ENCODE measurements around the gene NAP1L4. TPM values are rescaled to one million over a fixed set of nuclear protein-coding genes. Genes with fewer than 3 reads are reported as not detected.

NAP1L4 gene
- total and polyA plus RNA-seq, 2 of the 8 experiments (the other 6 are each of a cell fraction or from before 2014, with no cell fraction given), result 75.8 to 194 TPM

GRCh38 chr11:3035333-3035732 lies 43.2 kb upstream of the NAP1L4 start:
- H2BK20ac ChIP-seq (ENCODE audit: low read length), result no peak overlapping the region
- no peak overlapping the region for H2BK15ac ChIP-seq (ENCODE audit: low read length)
- H4K5ac ChIP-seq (ENCODE audit: insufficient read length, low read depth, low read length), result no peak overlapping the region
- no peak overlapping the region for H3K27ac ChIP-seq (ENCODE audit: low read depth, low read length)
- no peak overlapping the region for H4K8ac ChIP-seq (ENCODE audit: extremely low read depth, insufficient read depth, low read length)
- no peaks in the 10 kb centered on the region for H3K23me2 ChIP-seq (ENCODE audit: low read depth, low read length)
- no peak overlapping the region for H2AFZ ChIP-seq (ENCODE audit: low read length)
- H3K56ac ChIP-seq (replicated peaks; ENCODE audit: insufficient read length, low read depth, low read length), result no peak overlapping the region
- no peak overlapping the region for H4K91ac ChIP-seq (replicated peaks; ENCODE audit: insufficient read length, low read length)
- no peak overlapping the region for H2BK120ac ChIP-seq (replicated peaks; ENCODE audit: low read depth, low read length)
- H3K18ac ChIP-seq (ENCODE audit: extremely low read depth, low read length), result no peak overlapping the region
- H4K20me1 ChIP-seq (replicated peaks in 1 of 2; ENCODE audit: control insufficient read depth in 1 of 2, insufficient read depth in 2 of 2, low read length in 2 of 2), result peaks cover 6 to 18% of the 10 kb centered on the region in 2 experiments
- H2BK5ac ChIP-seq (ENCODE audit: low read depth, low read length), result no peak overlapping the region
- FAIRE-seq (no peak), DNase-seq (ENCODE audit: low read depth in 1 of 2, low spot score in 2 of 2) (no peak)
- H3K23ac ChIP-seq (ENCODE audit: insufficient read length), result no peak overlapping the region
- H3K4me2 ChIP-seq (ENCODE audit: insufficient read depth in 1 of 2, low read depth in 2 of 2, low read length in 2 of 2), result no peak overlapping the region
- ChIA-PET CTCF (ENCODE audit: partially characterized antibody) (interaction anchor here (0.8 to 20.3 kb wide), 10 partner anchors 12 to 103 kb away, joined by 3 to 434 read pairs (median 4); no protein-coding TSS in a partner anchor), POLR2A (ENCODE audit: partially characterized antibody) (interaction anchor here (1.1 to 1.8 kb wide), 3 partner anchors 21 to 55 kb away, joined by 4 to 8 read pairs (median 5); no protein-coding TSS in a partner anchor)
- no peaks in the 10 kb centered on the region for H3K79me1 ChIP-seq (ENCODE audit: low read depth, low read length)
- no peaks in the 10 kb centered on the region for H3K9me3 ChIP-seq (ENCODE audit: insufficient read depth in 2 of 2, low read depth in 1 of 2, low read length in 1 of 2)
- H3K4me3 ChIP-seq (ENCODE audit: extremely low read depth in 1 of 4, insufficient read depth in 2 of 4, low read depth in 3 of 4, low read length in 4 of 4), result no peak overlapping the region
- no peaks in the 10 kb centered on the region for H3K27me3 ChIP-seq (replicated peaks in 1 of 4; ENCODE audit: control insufficient read depth in 3 of 4, extremely low read depth in 1 of 4, insufficient read depth in 3 of 4, low read length in 3 of 4)
- H2AK5ac ChIP-seq (ENCODE audit: low read depth, low read length), result no peak overlapping the region
- H2BK12ac ChIP-seq (ENCODE audit: low read depth, low read length), result no peak overlapping the region
- no peak overlapping the region for H3K14ac ChIP-seq (ENCODE audit: insufficient read length)
- H3K9ac ChIP-seq (replicated peaks in 1 of 4; ENCODE audit: extremely low read depth in 1 of 4, low read depth in 3 of 4, low read length in 3 of 4), result no peak overlapping the region
- no peak overlapping the region for H3K4ac ChIP-seq (replicated peaks; ENCODE audit: insufficient read length, low read depth, low read length)
- peaks cover 18 to 81% (median 44%) of the 10 kb centered on the region in 4 experiments for H3K36me3 ChIP-seq (ENCODE audit: control insufficient read depth in 2 of 4, insufficient read depth in 4 of 4, low read length in 3 of 4)
- H3K79me2 ChIP-seq (ENCODE audit: control insufficient read depth in 1 of 2, insufficient read depth in 2 of 2, low read length in 2 of 2), result peaks cover 0 to 6% of the 10 kb centered on the region in 2 experiments; a peak in 1 of 4 replicates
- no peaks in the 10 kb centered on the region; a peak in 1 of 7 replicates for H3K4me1 ChIP-seq (replicated peaks in 1 of 4; ENCODE audit: control insufficient read depth in 3 of 4, insufficient read depth in 4 of 4, low read length in 3 of 4)
- TF ChIP-seq FOSL1 (IDR thresholded peaks at IDR 0.05; ENCODE audit: insufficient read depth, low read depth, low read length) (no peak), EZH2 (IDR thresholded peaks at IDR 0.05; ENCODE audit: low read depth, low read length, severe bottlenecking) (no peak), ZNF274 (IDR thresholded peaks at IDR 0.05; ENCODE audit: borderline replicate concordance, extremely low read depth, low read length) (no peak), RBBP5 (IDR thresholded peaks at IDR 0.05; ENCODE audit: borderline replicate concordance, low read depth, low read length) (no peak), SP1 (IDR thresholded peaks at IDR 0.05; ENCODE audit: low read depth, low read length) (no peak), SUZ12 (IDR thresholded peaks at IDR 0.05; ENCODE audit: low read length) (no peak), TEAD4 (IDR thresholded peaks at IDR 0.05; ENCODE audit: low read depth, low read length) (no peak), E2F6 (IDR thresholded peaks at IDR 0.05) (no peak), RXRA (IDR thresholded peaks at IDR 0.05; ENCODE audit: insufficient read depth, low read depth, low read length) (no peak), TCF12 (IDR thresholded peaks at IDR 0.05; ENCODE audit: low read depth, low read length) (no peak), KDM1A (IDR thresholded peaks at IDR 0.05; ENCODE audit: borderline replicate concordance, low read length) (no peak), MAX (IDR thresholded peaks at IDR 0.05) (no peak), YY1 (IDR thresholded peaks at IDR 0.05; ENCODE audit: low read depth, low read length) (no peak), ATF3 (IDR thresholded peaks at IDR 0.05; ENCODE audit: insufficient read depth, low read depth, low read length) (no peak)

Data from H1 (cell line).